ENCODE results near the gene PCDHGB5.
A peak's percentile ranks its signal among the peaks of the same experiment; 100 is the strongest.
"Not testable (repeated sequence)": the region's sequence is repeated elsewhere in the genome, so short reads cannot be mapped to it uniquely, and the experiment has no call there.

Gene PCDHGB5

DNA sequence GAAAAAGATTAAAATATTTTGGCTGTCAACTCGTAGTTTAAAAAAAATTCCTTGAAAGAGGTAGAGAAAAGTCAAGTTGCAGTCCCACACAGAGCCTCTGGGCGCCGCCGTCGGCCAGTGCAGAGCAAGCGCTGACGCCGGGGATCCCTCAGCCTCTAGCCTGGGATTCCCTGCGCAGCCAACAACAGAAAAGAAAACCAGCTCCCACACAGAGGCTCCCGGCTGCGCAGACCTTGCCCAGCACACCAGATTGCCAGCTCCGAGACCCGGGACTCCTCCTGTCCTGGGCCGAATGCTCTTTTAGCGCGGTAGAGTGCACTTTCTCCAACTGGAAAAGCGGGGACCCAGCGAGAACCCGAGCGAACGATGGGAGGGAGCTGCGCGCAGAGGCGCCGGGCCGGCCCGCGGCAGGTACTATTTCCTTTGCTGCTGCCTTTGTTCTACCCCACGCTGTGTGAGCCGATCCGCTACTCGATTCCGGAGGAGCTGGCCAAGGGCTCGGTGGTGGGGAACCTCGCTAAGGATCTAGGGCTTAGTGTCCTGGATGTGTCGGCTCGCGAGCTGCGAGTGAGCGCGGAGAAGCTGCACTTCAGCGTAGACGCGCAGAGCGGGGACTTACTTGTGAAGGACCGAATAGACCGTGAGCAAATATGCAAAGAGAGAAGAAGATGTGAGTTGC lies 19.9 kb downstream of the PCDHGB5 start, which contains the start of gene PCDHGB7:
TSS of gene PCDHGB7 (plus strand) at position 184 of the 679 bp plus-strand sequence. CDS start at position 367, 183 bp downstream.
- TF ChIP-seq, protein P1, sequence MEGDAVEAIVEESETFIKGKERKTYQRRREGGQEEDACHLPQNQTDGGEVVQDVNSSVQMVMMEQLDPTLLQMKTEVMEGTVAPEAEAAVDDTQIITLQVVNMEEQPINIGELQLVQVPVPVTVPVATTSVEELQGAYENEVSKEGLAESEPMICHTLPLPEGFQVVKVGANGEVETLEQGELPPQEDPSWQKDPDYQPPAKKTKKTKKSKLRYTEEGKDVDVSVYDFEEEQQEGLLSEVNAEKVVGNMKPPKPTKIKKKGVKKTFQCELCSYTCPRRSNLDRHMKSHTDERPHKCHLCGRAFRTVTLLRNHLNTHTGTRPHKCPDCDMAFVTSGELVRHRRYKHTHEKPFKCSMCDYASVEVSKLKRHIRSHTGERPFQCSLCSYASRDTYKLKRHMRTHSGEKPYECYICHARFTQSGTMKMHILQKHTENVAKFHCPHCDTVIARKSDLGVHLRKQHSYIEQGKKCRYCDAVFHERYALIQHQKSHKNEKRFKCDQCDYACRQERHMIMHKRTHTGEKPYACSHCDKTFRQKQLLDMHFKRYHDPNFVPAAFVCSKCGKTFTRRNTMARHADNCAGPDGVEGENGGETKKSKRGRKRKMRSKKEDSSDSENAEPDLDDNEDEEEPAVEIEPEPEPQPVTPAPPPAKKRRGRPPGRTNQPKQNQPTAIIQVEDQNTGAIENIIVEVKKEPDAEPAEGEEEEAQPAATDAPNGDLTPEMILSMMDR (IDR thresholded peaks at IDR 0.05; ENCODE audit: low read depth, low read length, missing control alignments), result peak; percentile 72
- peak; percentile 64 for DNase-seq (ENCODE audit: low read depth)
- peak within 1 kb of the TSS; percentile 41 for H3K4me3 ChIP-seq (ENCODE audit: low read depth, low read length)
- in situ Hi-C loops (cut with HindIII; ENCODE audit: low sequenced_read_pairs), result not testable (repeated sequence)

DNA sequence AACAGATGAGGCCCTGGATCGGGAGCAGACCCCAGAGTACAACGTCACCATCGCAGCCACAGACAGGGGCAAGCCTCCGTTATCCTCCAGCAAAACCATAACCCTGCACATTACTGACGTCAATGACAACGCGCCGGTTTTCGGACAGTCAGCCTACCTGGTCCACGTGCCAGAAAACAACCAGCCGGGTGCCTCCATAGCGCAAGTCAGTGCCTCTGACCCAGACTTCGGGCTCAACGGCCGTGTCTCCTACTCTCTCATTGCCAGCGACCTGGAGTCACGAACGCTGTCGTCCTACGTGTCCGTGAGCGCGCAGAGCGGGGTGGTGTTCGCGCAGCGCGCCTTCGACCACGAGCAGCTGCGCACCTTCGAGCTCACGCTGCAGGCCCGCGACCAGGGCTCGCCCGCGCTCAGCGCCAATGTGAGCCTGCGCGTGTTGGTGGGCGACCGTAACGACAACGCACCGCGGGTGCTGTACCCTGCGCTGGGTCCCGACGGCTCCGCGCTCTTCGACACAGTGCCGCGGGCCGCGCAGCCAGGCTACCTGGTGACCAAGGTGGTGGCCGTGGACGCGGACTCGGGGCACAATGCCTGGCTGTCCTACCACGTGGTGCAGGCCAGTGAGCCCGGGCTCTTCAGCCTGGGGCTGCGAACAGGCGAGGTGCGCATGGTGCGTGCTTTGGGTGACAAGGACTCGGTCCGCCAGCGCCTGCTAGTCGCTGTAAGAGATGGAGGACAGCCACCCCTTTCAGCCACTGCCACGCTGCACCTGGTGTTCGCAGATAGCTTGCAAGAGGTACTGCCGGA lies 21.5 kb downstream of the PCDHGB5 start:
- H3K4me3 ChIP-seq (ENCODE audit: low read depth, low read length), result no peak overlapping the region
- no peak for DNase-seq (ENCODE audit: low read depth)
- TF ChIP-seq, protein P1 (IDR thresholded peaks at IDR 0.05; ENCODE audit: low read depth, low read length, missing control alignments), result no peak
- in situ Hi-C loops (cut with HindIII; ENCODE audit: low sequenced_read_pairs), result no loop called here

DNA sequence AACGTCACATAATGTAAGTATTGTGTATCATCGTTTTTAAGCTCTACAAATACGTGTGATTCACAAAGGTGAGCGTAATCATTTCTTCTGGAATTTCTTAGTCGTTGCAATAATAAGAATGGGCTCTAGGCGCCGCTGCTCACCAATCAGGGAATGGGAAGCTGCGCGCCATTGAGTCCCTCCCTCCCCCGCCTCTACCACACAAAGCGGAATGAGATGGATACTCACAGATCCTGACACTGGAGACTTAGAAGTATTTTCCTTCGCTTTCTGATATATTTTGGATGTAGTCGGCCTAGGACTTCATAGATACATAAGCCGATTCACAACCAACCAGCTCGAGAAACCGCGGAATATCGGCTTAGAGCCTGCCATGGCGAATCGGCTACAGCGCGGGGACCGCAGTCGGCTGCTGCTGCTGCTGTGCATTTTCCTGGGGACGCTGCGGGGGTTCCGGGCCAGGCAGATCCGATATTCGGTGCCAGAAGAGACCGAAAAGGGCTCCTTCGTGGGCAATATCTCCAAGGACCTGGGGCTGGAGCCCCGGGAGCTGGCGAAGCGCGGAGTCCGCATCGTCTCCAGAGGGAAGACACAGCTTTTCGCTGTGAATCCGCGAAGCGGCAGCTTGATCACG lies 23.2 kb downstream of the PCDHGB5 start, which contains the start of gene PCDHGA11:
TSS of gene PCDHGA11 (plus strand) at position 197 of the 634 bp plus-strand sequence. CDS start at position 374, 177 bp downstream.
- TF ChIP-seq, protein P1 (IDR thresholded peaks at IDR 0.05; ENCODE audit: low read depth, low read length, missing control alignments), result peak; percentile 55
- peak; percentile 20 for DNase-seq (ENCODE audit: low read depth)
- in situ Hi-C loops (cut with HindIII; ENCODE audit: low sequenced_read_pairs), result no loop called here
- H3K4me3 ChIP-seq (ENCODE audit: low read depth, low read length), result peak within 1 kb of the TSS; percentile 42

DNA sequence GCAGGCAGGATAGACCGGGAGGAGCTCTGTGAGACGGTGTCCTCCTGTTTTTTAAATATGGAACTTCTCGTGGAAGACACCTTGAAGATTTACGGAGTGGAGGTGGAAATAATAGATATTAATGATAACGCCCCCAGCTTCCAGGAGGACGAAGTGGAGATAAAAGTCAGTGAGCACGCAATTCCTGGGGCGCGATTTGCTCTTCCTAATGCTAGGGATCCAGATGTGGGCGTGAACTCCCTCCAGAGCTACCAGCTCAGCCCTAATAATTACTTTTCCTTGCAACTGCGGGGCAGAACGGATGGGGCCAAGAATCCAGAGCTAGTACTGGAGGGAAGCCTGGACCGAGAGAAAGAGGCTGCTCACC lies 23.7 kb downstream of the PCDHGB5 start:
- H3K4me3 ChIP-seq (ENCODE audit: low read depth, low read length), result peak overlapping the region; percentile 42
- in situ Hi-C loops (cut with HindIII; ENCODE audit: low sequenced_read_pairs), result no loop called here
- TF ChIP-seq, protein P1 (IDR thresholded peaks at IDR 0.05; ENCODE audit: low read depth, low read length, missing control alignments), result no peak
- DNase-seq (ENCODE audit: low read depth), result no peak

DNA sequence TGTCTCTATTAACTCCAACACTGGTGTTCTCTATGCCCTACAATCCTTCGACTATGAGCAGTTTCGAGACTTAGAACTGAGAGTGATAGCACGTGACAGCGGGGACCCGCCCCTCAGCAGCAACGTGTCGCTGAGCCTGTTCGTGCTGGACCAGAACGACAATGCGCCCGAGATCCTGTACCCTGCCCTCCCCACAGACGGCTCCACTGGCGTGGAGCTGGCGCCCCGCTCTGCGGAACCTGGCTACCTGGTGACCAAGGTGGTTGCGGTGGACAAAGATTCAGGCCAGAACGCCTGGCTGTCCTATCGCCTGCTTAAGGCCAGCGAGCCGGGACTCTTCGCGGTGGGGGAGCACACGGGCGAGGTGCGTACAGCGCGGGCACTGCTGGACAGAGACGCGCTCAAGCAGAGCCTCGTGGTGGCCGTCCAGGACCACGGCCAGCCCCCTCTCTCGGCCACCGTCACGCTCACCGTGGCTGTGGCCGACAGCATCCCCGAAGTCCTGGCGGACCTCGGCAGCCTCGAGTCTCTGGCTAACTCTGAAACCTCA lies 25.1 kb downstream of the PCDHGB5 start:
- TF ChIP-seq, protein P1 (IDR thresholded peaks at IDR 0.05; ENCODE audit: low read depth, low read length, missing control alignments), result no peak
- no peak overlapping the region for H3K4me3 ChIP-seq (ENCODE audit: low read depth, low read length)
- DNase-seq (ENCODE audit: low read depth), result no peak
- in situ Hi-C loops (cut with HindIII; ENCODE audit: low sequenced_read_pairs), result no loop called here

Data from astrocyte of the cerebellum (primary cell).